Fibroblast of lung (primary cell): ENCODE data around the gene KRTAP4-3. TPM values are rescaled to one million over a fixed set of nuclear protein-coding genes. Genes with fewer than 3 reads are reported as not detected.
A peak's percentile ranks its signal among the peaks of the same experiment; 100 is the strongest.

ENCODE experiments used
- DNase-seq, 2 donors: peaks; one replicate each; pipeline versions ENCODE4 v3.0.0 to v3.0.0-alpha.2; 2010; ENCODE audit warnings: low read depth in 2 of 2
- H2AFZ ChIP-seq: 2 replicates; pipeline ENCODE4 v1.5.1; 2012; ENCODE audit warnings: low read length, control low read depth, inconsistent platforms
- H3K27ac ChIP-seq: 2 replicates; pipeline ENCODE4 v1.5.1; 2011; ENCODE audit warnings: low read length, control low read depth; ENCODE audit not compliant: insufficient read depth
- H3K27me3 ChIP-seq: 2 replicates; pipeline ENCODE4 v1.5.1; 2011; ENCODE audit warnings: mild to moderate bottlenecking, low read length; ENCODE audit not compliant: control insufficient read depth, insufficient read depth
- H3K36me3 ChIP-seq: 2 replicates; pipeline ENCODE4 v1.5.1; 2011; ENCODE audit warnings: low read length; ENCODE audit not compliant: control insufficient read depth, insufficient read depth
- H3K4me1 ChIP-seq: 2 replicates; pipeline ENCODE4 v1.5.1; 2011; ENCODE audit warnings: low read length; ENCODE audit not compliant: control insufficient read depth, insufficient read depth; ENCODE audit errors: extremely low read depth
- H3K4me2 ChIP-seq: 2 replicates; pipeline ENCODE4 v1.5.1; 2011; ENCODE audit warnings: low read length, control low read depth; ENCODE audit not compliant: insufficient read depth; ENCODE audit errors: extremely low read depth
- H3K4me3 ChIP-seq, 4 experiments: fragments of 200-600 bp in 1 of 4; sonication (generic) in 1 of 4; replicated peaks in 1 of 4; 2 replicates each; pipeline ENCODE4 v1.5.1; 2011 to 2016; ENCODE audit warnings: low read length in 4 of 4, low read depth in 3 of 4, mild to moderate bottlenecking in 3 of 4, control low read depth in 2 of 4, inconsistent platforms in 1 of 4, mixed read lengths in 1 of 4; ENCODE audit not compliant: insufficient read depth in 1 of 4; ENCODE audit errors: control extremely low read depth in 1 of 4
- H3K79me2 ChIP-seq: 2 replicates; pipeline ENCODE4 v1.5.1; 2012; ENCODE audit warnings: mild to moderate bottlenecking, low read length, inconsistent platforms; ENCODE audit not compliant: control insufficient read depth, insufficient read depth
- H3K9ac ChIP-seq: 2 replicates; pipeline ENCODE4 v1.5.1; 2011; ENCODE audit warnings: mild to moderate bottlenecking, low read length, control low read depth; ENCODE audit not compliant: insufficient read depth
- H3K9me3 ChIP-seq: 2 replicates; pipeline ENCODE4 v1.5.1; 2012; ENCODE audit warnings: low read depth, low read length; ENCODE audit not compliant: control insufficient read depth, insufficient read depth
- H4K20me1 ChIP-seq: 2 replicates; pipeline ENCODE4 v1.5.1; 2011; ENCODE audit warnings: low read length; ENCODE audit not compliant: control insufficient read depth, insufficient read depth; ENCODE audit errors: extremely low read depth
- CTCF ChIP-seq, 2 donors: IDR thresholded peaks in 1 of 2; conservative IDR thresholded peaks in 1 of 2; 1 replicate in 1 of 2; 2 replicates in 1 of 2; pipeline ENCODE4 v1.5.1; 2011 to 2012; ENCODE audit warnings: low read length in 2 of 2, control low read depth in 1 of 2, inconsistent platforms in 1 of 2, low read depth in 1 of 2, mild to moderate bottlenecking in 1 of 2
- EZH2 ChIP-seq: IDR thresholded peaks from 2 replicates; pipeline ENCODE4 v1.5.1; 2012; ENCODE audit warnings: low read length, control low read depth, mild to moderate bottlenecking; ENCODE audit errors: missing control alignments
- polyA plus RNA-seq, 2 donors: library from polyadenylated mRNA; depleted of rRNA in 1 of 2; stranded (reverse) in 1 of 2; unstranded in 1 of 2; fragments of >200 nt; gene quantifications; 2 replicates each; pipeline ENCODE4 v1.2.1, GENCODE V29; 2011 to 2012; ENCODE audit warnings: missing spikeins in 1 of 2
- total RNA-seq: library from RNA; depleted of rRNA; stranded (reverse); fragments of >200 nt; gene quantifications from 2 replicates; pipeline ENCODE4 v1.2.1, GENCODE V29; 2014

KRTAP4-3 gene
- total and polyA plus RNA-seq, 2 donors (not counting 1 experiment from before 2014, with no cell fraction given), result not detected

DNA sequence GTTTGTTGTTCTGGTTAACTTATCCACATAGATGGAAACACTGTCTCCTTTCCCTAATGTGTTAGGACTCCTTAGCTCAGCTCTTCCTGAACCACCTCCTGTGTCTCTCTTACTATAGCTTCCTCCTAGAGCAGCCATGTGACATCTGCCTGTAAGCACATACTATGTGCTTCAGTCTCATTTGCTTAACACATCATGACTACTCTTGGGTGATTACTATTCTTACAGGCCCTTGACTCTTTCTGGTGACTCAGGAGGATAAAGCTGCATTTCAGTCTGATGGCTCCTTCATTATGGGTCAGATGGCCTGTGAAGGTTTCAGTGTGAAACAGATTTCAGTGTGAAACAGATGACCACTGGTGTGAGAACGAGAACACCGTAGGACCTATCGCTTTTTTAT is 10.3 kb upstream of the KRTAP4-3 start:
- Histone ChIP-seq H3K79me2 (no peaks in the 10 kb centered on the region), H3K9me3 (no peaks in the 10 kb centered on the region), H3K36me3 (no peaks in the 10 kb centered on the region), H3K4me3 (no peak overlapping the region), H3K4me2 (no peak overlapping the region), H3K4me1 (peaks cover 7% of the 10 kb centered on the region), H4K20me1 (no peaks in the 10 kb centered on the region), H2AFZ (peak overlapping the region; percentile 31), H3K27ac (no peak overlapping the region), H3K9ac (no peak overlapping the region), H3K27me3 (no peaks in the 10 kb centered on the region)
- peak in 1 of 2 donors; percentile 44 for DNase-seq
- TF ChIP-seq EZH2 (no peak), CTCF (conservative IDR thresholded peaks at IDR 0.05 in 1 of 2, IDR thresholded peaks at IDR 0.05 in 1 of 2; ENCODE audit: low read depth in 1 of 2, low read length in 2 of 2) (no peak)

DNA sequence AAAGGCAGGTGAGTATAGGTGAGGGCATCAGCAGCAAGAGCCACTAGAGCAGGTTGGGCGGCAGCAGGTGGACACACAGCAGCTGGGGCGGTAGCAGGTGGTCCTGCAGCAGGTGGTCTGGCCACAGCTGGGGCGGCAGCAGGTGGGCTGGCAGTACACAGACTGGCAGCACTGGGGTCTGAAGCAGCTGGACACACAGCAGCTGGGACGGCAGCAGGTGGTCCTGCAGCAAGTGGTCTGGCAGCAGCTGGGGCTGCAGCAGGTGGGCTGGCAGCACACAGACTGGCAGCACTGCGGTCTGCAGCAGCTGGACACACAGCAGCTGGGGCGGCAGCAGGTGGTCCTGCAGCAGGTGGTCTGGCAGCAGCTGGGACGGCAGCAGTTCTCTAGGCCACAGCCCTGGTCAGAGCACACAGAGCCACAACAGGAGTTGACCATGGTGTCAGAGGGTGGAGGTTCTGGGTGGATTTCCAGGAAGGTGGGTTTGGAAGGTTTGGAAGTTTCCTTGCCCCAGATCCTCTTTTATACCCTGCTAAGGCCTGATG is 9.8 kb upstream of the KRTAP4-3 start, which contains the start of gene KRTAP4-2:
Gene KRTAP4-2 (minus strand): TSS at position 495 of the 545 bp plus-strand sequence. CDS start 57 bp downstream, at position 438.
- no peak within 1 kb of the TSS for H3K4me3 ChIP-seq
- no peak for DNase-seq
- TF ChIP-seq CTCF (conservative IDR thresholded peaks at IDR 0.05 in 1 of 2, IDR thresholded peaks at IDR 0.05 in 1 of 2; ENCODE audit: low read depth in 1 of 2, low read length in 2 of 2), result no peak

GRCh38 chr17:41176744-41177387 is 8.8 kb upstream of the KRTAP4-3 start:
- Histone ChIP-seq H3K4me3 (no peak overlapping the region), H3K79me2 (no peaks in the 10 kb centered on the region), H3K27me3 (no peaks in the 10 kb centered on the region), H3K4me2 (no peak overlapping the region), H3K9me3 (no peaks in the 10 kb centered on the region), H3K9ac (no peak overlapping the region), H3K4me1 (peaks cover 7% of the 10 kb centered on the region), H2AFZ (no peak overlapping the region), H3K27ac (no peak overlapping the region), H4K20me1 (no peaks in the 10 kb centered on the region), H3K36me3 (no peaks in the 10 kb centered on the region)
- TF ChIP-seq EZH2, result no peak
- TF ChIP-seq CTCF (conservative IDR thresholded peaks at IDR 0.05 in 1 of 2, IDR thresholded peaks at IDR 0.05 in 1 of 2; ENCODE audit: low read depth in 1 of 2, low read length in 2 of 2), result no peak
- DNase-seq, result no peak

More for the DNA sequence above, 9.8 kb upstream of the KRTAP4-3 start, which contains the start of gene KRTAP4-2:
- Histone ChIP-seq H3K36me3 (no peaks in the 10 kb centered on the region), H3K27ac (no peak within 1 kb of the TSS), H4K20me1 (no peaks in the 10 kb centered on the region), H3K27me3 (no peaks in the 10 kb centered on the region), H3K4me1 (peaks cover 7% of the 10 kb centered on the region), H3K79me2 (no peaks in the 10 kb centered on the region), H3K9me3 (no peaks in the 10 kb centered on the region), H2AFZ (peak within 1 kb of the TSS; percentile 31), H3K4me2 (no peak within 1 kb of the TSS), H3K9ac (no peak within 1 kb of the TSS)
